ENCODE results near the gene GADD45B. TPM values are rescaled to one million over a fixed set of nuclear protein-coding genes. Genes with fewer than 3 reads are reported as not detected.
"Not testable (repeated sequence)": the region's sequence is repeated elsewhere in the genome, so short reads cannot be mapped to it uniquely, and the experiment has no call there.

Gene GADD45B
- total RNA-seq, 2 experiments from 2014 or later, result 59.2 to 61.4 TPM

DNA sequence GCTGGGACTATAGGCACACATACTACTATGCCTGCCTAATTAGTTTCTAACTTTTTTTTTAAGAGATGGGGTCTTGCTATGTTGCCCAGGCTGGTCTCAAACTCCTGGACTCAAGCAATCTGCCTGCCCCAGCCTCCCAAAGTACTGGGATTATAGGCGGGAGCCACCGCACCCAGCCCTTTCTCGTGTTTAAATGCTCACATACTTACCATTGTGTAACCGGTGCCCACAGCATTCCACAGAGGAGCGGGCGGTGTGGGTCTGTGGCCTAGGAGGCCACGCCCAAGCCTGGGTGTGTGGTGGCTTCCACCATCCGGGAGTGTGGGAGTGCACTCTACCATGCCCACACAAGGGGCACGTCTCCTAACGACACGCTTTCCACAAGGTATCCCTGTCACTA lies 26.9 kb upstream of the GADD45B start:
- CTCF ChIA-PET, result no interaction called here
- Mint-ChIP-seq H3K4me3 (no peak overlapping the region), H3K27me3 (ENCODE audit: low read depth) (no peaks in the 10 kb centered on the region), H3K36me3 (ENCODE audit: low read depth) (peaks cover 26% of the 10 kb centered on the region), H3K4me1 (ENCODE audit: low read depth) (peaks cover 22% of the 10 kb centered on the region), H3K27ac (no peak overlapping the region), H3K9me3 (ENCODE audit: insufficient read depth) (no peaks in the 10 kb centered on the region)
- ATAC-seq (no peak), DNase-seq (no peak)
- POLR2A ChIA-PET, result no interaction called here

DNA sequence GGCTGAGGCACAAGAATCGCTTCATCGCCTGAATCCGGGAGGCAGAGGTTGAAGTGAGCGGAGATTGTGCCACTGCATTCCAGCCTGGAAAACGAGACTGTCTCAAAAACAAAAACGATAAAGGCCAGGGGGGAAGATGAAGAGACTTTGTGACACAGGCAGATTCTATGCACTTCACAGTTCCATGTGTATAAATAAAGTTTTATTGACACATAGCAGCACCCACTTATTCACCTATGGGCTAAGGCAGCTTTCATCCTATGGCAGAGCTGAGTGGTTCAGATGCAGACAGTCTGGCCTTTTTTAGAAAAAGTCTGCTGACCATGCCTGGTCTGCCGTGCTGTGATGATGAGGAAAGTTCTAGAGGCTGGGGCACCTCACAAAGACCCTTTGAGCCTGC lies 24.8 kb upstream of the GADD45B start:
- POLR2A ChIA-PET, result no interaction called here
- Mint-ChIP-seq H3K36me3 (ENCODE audit: low read depth) (peaks cover 29% of the 10 kb centered on the region), H3K4me1 (ENCODE audit: low read depth) (peaks cover 35% of the 10 kb centered on the region), H3K9me3 (ENCODE audit: insufficient read depth) (no peaks in the 10 kb centered on the region), H3K27ac (no peak overlapping the region), H3K27me3 (ENCODE audit: low read depth) (no peaks in the 10 kb centered on the region), H3K4me3 (no peak overlapping the region)
- CTCF ChIA-PET, result interaction anchor here (1.0 kb wide), 1 partner anchor 215 kb away, joined by 3 read pairs; the partner anchor contains the start of gene PLEKHJ1
- ATAC-seq (no peak), DNase-seq (no peak)

DNA sequence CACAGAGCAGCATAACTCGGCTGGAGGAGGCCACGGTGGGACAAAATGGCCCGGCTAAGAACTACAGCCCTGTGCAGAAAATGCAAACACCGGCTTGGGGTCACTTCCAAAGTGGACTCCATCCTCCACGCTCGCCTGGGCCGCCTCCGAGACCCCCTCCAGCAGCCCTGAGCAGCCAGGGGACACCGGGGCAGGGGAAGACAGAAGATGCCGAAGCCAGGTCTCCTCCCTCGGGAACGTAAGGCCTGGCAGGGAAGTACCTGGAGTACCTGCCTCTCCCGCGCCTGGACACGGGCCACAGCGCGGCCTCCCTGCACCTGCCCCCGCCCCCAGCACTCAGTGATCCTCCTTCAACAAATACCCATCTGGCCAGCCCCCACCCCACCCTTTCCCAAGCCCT lies 24.2 kb upstream of the GADD45B start:
- peaks cover 24% of the 10 kb centered on the region for H3K36me3 Mint-ChIP-seq (ENCODE audit: low read depth)
- H3K4me1 Mint-ChIP-seq (ENCODE audit: low read depth), result peaks cover 29% of the 10 kb centered on the region
- POLR2A ChIA-PET, result interaction anchor here (0.7 kb wide), 1 partner anchor 1038 kb away, joined by 3 read pairs; no protein-coding TSS in a partner anchor
- H3K4me3 Mint-ChIP-seq, result no peak overlapping the region
- no peaks in the 10 kb centered on the region for H3K27me3 Mint-ChIP-seq (ENCODE audit: low read depth)
- CTCF ChIA-PET, result interaction anchor here (1.0 kb wide), 1 partner anchor 216 kb away, joined by 3 read pairs; the partner anchor contains the start of gene PLEKHJ1
- H3K27ac Mint-ChIP-seq, result no peak overlapping the region
- no peaks in the 10 kb centered on the region for H3K9me3 Mint-ChIP-seq (ENCODE audit: insufficient read depth)
- DNase-seq, result no peak
- no peak for ATAC-seq

DNA sequence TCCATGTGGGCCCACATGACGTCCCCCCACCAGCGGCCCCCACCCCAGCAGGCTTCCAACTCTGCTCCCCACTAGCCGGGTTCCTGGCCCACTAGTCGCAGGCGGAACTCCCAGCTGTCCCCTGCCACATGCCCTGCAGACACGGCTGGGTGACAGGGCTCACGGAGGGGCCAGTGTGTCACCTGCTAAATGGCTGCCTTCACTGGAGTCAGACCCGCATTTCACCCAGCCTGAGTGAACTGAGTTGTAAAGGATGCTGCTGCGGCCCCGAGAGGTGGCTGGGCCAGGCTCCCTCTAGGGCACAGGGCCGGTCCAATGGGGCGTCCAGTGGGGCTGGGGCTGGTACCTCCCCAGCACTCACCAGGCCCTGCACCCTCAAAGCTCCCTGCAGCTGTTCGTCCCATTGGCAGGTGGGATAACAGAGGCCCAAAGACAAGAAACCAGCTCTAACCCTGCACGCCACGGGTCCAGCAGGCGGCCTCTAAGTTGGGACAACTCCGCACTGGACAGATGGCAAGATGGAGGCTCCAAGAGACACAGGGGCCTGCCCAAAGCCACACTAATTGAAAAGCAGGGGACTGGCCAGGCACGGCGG lies 22.4 kb upstream of the GADD45B start:
- Mint-ChIP-seq H3K4me3 (no peak overlapping the region), H3K27ac (no peak overlapping the region), H3K36me3 (ENCODE audit: low read depth) (peaks cover 21% of the 10 kb centered on the region), H3K27me3 (ENCODE audit: low read depth) (no peaks in the 10 kb centered on the region), H3K9me3 (ENCODE audit: insufficient read depth) (no peaks in the 10 kb centered on the region), H3K4me1 (ENCODE audit: low read depth) (peaks cover 26% of the 10 kb centered on the region)
- no peak for ATAC-seq
- ChIA-PET POLR2A (interaction anchor here (1.2 kb wide), 1 partner anchor 26 kb away, joined by 3 read pairs; the partner anchor contains the start of gene TIMM13), CTCF (interaction anchor here (0.7 kb wide), 1 partner anchor 183 kb away, joined by 4 read pairs; no protein-coding TSS in a partner anchor)
- DNase-seq, result no peak

DNA sequence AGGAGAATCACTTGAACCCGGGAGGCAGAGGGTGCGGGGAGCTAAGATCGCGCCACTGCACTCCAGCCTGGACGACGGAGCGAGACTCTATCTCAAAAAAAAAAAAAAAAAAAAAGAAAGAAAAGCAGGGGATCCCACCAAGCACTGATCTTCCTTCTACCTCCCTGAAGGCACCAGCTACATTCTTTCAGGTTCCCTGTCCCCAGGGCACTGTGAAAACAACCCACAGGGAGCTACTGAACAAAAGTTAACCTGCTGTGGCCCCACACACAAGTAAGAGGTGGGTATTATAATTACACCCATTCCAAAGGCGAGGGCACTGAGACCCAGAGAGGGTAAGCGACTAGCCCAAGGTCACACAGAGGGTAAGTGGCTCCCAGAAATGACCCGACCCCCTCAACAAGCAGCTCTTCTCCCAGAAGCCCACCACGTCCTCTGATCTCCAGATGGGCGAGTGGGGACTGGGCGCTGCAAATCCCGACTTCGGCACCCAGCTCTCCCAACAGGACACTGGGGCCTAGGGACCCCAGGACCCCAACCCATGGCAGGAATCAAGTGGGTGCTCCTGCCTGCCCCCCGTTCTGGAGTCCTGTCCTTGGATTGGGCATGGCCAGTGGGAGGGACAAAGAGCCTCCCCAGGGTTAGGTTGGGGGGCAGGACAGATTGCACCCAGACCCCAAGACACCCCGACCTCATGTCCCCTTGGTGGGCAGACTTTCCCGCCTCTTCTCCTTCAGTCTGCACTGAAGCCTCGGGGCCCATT lies 21.5 kb upstream of the GADD45B start:
- Mint-ChIP-seq H3K27me3 (ENCODE audit: low read depth) (no peaks in the 10 kb centered on the region), H3K36me3 (ENCODE audit: low read depth) (peaks cover 19% of the 10 kb centered on the region), H3K4me1 (ENCODE audit: low read depth) (peaks cover 25% of the 10 kb centered on the region), H3K9me3 (ENCODE audit: insufficient read depth) (no peaks in the 10 kb centered on the region), H3K27ac (peak overlapping the region; percentile 69), H3K4me3 (peak overlapping the region; percentile 85)
- ChIA-PET CTCF (interaction anchor here (0.7 to 1.1 kb wide), 2 partner anchors 22 to 183 kb away, joined by 3 to 4 read pairs; partner anchors contain the start of gene GADD45B), POLR2A (interaction anchor here (1.2 kb wide), 1 partner anchor 27 kb away, joined by 3 read pairs; the partner anchor contains the start of gene TIMM13)
- DNase-seq (no peak), ATAC-seq (no peak)

DNA sequence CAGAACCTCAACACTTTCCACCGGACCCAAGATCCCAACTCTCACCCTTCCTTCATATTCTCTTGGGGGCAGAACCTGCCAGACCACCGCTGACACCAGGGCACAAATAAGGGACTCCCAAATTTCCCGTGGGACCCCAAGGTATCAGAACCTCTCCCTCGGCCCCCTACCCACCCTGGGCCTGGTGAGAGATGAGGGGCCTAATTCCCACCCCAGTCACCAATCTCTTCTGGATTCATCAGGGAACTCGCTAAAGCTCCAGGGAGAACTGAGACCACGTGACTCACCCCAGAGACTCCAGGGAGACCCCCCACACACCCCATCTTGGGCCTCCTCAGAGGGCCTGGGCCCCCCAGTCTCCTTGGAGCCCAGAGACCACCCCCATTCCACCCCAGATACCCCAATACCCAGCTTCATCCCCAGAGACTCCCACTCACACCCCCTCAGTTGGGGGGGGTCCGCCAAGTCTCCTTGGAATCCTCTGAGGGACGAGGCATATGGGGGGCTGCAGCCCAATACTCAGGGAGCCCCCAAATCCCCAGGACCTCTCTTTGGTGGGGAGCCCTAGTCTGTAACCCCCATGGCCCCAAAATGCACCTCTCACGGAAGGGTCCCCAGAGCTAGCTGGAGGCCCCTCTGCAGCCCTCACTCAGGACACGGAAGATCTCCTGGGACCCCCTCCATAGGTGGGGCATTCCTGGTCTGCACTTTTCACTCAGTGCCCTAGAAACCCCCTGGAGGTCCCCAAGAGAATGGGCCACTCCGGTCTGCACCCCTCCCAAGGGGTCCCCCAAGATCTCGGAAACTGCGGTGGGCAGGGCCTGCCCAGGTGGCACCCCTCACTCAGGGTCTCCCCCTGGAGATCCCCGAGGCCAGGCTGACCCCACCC lies 20.7 kb upstream of the GADD45B start:
- no peaks in the 10 kb centered on the region for H3K9me3 Mint-ChIP-seq (ENCODE audit: insufficient read depth)
- peaks cover 17% of the 10 kb centered on the region for H3K36me3 Mint-ChIP-seq (ENCODE audit: low read depth)
- ChIA-PET CTCF (interaction anchor here (1.1 to 2.5 kb wide), 2 partner anchors 21 to 63 kb away, joined by 3 to 6 read pairs; partner anchors contain the start of gene GADD45B), POLR2A (interaction anchor here (0.7 to 2.7 kb wide), 6 partner anchors 21 to 226 kb away, joined by 3 to 30 read pairs (median 4); partner anchors contain the start of genes GADD45B and TIMM13)
- H3K4me3 Mint-ChIP-seq, result peak overlapping the region; percentile 85
- H3K4me1 Mint-ChIP-seq (ENCODE audit: low read depth), result peaks cover 26% of the 10 kb centered on the region
- DNase-seq (no peak), ATAC-seq (no peak)
- H3K27me3 Mint-ChIP-seq (ENCODE audit: low read depth), result no peaks in the 10 kb centered on the region
- H3K27ac Mint-ChIP-seq, result peak overlapping the region; percentile 69

DNA sequence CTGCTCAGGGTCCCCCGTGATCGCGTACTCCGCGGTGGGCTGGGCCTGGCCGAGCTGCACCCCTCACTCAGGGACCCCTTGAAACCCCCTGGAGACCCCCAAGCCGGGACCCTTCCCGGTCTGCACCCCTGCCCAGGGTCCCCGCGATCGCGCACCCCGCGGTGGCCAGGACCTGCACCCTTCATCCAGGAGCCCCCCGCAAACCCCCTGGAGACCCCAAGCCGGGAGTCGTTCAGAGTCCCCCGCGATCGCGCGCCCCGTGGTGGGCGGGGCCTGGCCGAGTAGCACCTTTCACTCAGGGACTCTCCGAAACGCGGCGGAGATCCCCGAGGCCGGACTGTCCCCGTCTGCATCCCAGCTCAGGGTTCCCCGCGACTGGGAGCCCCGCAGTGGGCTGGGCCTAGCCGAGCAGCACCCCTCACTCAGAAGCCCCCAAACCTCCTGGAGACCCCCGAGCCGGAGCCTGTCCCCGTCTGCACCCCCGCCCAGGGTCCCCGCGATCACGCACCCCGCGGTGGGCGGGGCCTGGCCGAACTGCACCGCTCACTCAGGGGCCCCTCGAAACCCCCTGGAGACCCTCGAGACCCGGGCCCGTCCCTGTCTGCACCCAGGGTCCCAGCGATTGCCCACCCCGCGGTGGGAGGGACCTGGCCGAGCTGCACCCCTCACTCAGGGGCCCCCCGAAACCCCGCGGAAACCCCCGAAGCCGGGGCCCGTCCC lies 19.9 kb upstream of the GADD45B start:
- ChIA-PET CTCF (interaction anchor here (0.7 to 2.5 kb wide), 7 partner anchors 13 to 158 kb away, joined by 3 to 8 read pairs (median 6); partner anchors contain the start of genes GADD45B and TIMM13), POLR2A (interaction anchor here (0.7 to 2.7 kb wide), 9 partner anchors 10 to 226 kb away, joined by 3 to 30 read pairs (median 4); partner anchors contain the start of gene GADD45B)
- Mint-ChIP-seq H3K36me3 (ENCODE audit: low read depth) (peaks cover 15% of the 10 kb centered on the region), H3K4me1 (ENCODE audit: low read depth) (peaks cover 28% of the 10 kb centered on the region), H3K4me3 (peak overlapping the region; percentile 85), H3K9me3 (ENCODE audit: insufficient read depth) (no peaks in the 10 kb centered on the region), H3K27ac (peak overlapping the region; percentile 86), H3K27me3 (ENCODE audit: low read depth) (no peaks in the 10 kb centered on the region)
- DNase-seq (peak; percentile 62), ATAC-seq (peak; percentile 61)

DNA sequence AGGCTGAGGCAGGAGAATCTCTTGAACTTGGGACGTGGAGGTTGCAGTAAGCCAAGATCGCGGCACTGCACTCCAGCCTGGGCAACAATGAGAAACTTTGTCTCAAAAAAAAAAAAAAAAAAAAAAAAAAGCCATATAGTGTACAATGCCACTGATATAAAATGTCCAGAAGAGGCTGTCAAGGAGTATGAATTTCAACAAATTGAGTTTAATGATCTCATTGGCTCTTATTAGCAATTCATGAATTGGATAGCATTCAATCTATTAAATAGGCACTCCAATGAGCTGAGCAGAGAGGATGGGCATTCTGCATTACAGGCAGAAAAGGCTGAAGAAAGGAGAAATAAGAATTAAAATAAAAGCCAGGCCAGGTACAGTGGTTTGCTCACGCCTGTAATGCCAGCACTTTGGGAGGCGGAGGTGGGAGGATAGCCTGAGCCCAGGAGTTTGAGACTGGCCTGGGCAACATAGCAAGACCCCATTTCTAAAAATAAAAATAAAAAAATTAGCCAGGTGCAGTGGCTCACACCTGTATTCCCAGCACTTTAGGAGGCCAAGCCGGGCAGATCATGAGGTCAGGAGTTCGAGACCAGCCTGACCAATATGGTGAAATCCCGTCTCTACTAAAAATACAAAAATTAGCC lies 18.4 kb upstream of the GADD45B start:
- Mint-ChIP-seq H3K4me3 (peak overlapping the region; percentile 78), H3K27ac (peak overlapping the region; percentile 88), H3K9me3 (ENCODE audit: insufficient read depth) (no peaks in the 10 kb centered on the region), H3K4me1 (ENCODE audit: low read depth) (peaks cover 38% of the 10 kb centered on the region), H3K27me3 (ENCODE audit: low read depth) (no peaks in the 10 kb centered on the region), H3K36me3 (ENCODE audit: low read depth) (peaks cover 15% of the 10 kb centered on the region)
- ATAC-seq (no peak), DNase-seq (no peak)
- POLR2A ChIA-PET, result interaction anchor here (0.6 to 2.7 kb wide), 6 partner anchors 9 to 187 kb away, joined by 3 to 30 read pairs (median 4); partner anchors contain the start of genes GADD45B and TIMM13
- CTCF ChIA-PET, result interaction anchor here (0.6 to 2.5 kb wide), 9 partner anchors 16 to 362 kb away, joined by 3 to 8 read pairs (median 5); partner anchors contain the start of genes GADD45B, MOB3A and TIMM13

DNA sequence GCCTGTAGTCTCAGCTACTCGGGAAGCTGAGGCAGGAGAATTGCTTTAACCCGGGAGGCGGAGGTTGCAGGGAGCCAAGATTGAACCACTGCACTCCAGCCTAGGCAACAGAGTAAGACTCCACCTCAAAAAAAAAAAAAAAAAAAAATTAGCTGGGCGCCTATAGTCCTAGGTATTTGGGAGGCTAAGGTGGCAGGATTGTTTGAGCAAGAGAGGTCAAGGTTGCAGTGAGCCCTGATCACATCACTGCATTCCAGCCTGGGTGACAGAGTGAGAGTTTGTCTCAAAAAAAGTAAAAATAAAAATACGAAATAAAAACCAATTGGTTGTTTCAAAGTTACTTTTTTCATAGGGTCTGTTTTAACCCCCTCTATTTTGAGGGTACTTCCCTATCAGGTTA lies 17.9 kb upstream of the GADD45B start:
- no peaks in the 10 kb centered on the region for H3K27me3 Mint-ChIP-seq (ENCODE audit: low read depth)
- no peaks in the 10 kb centered on the region for H3K9me3 Mint-ChIP-seq (ENCODE audit: insufficient read depth)
- ChIA-PET POLR2A (interaction anchor here (1.2 to 2.7 kb wide), 2 partner anchors 18 to 31 kb away, joined by 5 to 30 read pairs; partner anchors contain the start of genes GADD45B and TIMM13), CTCF (interaction anchor here (1.6 to 2.5 kb wide), 4 partner anchors 16 to 163 kb away, joined by 4 to 8 read pairs (median 6); partner anchors contain the start of gene GADD45B)
- no peak for DNase-seq
- H3K27ac Mint-ChIP-seq, result no peak overlapping the region
- ATAC-seq, result no peak
- H3K4me1 Mint-ChIP-seq (ENCODE audit: low read depth), result peaks cover 38% of the 10 kb centered on the region
- H3K4me3 Mint-ChIP-seq, result no peak overlapping the region
- peaks cover 15% of the 10 kb centered on the region for H3K36me3 Mint-ChIP-seq (ENCODE audit: low read depth)

DNA sequence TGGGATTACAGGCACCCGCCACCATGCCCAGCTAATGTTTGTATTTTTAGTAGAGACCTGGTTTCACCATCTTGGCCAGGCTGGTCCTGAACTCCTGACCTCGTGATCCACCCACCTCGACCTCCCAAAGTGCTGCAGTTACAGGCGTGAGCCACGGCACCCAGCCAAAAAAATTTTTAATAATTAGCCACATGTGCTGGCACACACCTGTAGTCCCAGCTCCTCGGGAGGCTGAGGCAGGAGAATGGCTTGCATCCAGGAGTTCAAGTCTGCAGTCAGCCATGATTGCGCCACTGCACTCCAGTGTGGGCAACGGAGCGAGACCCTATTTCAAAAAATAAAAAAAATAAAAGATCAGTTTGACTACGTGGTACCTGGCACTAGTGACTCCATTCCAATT lies 17.2 kb upstream of the GADD45B start:
- Mint-ChIP-seq H3K36me3 (ENCODE audit: low read depth) (peaks cover 15% of the 10 kb centered on the region), H3K4me1 (ENCODE audit: low read depth) (peaks cover 38% of the 10 kb centered on the region)
- H3K9me3 Mint-ChIP-seq (ENCODE audit: insufficient read depth); ATAC-seq; POLR2A ChIA-PET; H3K4me3 Mint-ChIP-seq; H3K27me3 Mint-ChIP-seq (ENCODE audit: low read depth); H3K27ac Mint-ChIP-seq; CTCF ChIA-PET; DNase-seq: not testable (repeated sequence)

Measured in activated CD8-positive, alpha-beta T cell treated with anti-CD3 and anti-CD28 coated beads, Interleukin-2, amount 10 ng/mL, durations not matched to agents 7 days and 5 days (primary cell).